Measurements from ENCODE around the gene RLN2.

Gene RLN2

DNA sequence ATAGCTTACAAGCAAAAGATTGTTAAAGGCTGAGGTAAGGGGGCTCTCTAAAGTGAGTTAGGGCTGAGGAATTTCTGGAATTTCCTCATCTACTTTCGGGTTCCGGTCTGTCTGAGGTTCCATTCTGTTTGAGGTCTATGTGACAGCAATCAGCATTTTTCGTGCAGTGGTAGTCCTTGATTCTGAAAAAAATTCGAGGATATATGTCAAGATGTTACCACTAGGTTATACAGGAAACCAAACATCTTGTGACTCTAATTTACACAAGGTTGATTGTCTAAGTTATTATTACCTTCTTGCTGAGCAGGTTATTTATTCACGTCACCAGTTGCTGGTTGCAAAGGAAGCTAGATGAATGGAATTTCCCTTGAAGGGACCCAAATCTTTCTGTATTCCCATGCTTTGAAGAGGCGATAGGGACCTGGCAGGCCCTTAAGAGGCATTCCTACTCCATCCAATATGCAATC is 35.2 kb downstream of the RLN2 start:
- no peak for DNase-seq (ENCODE audit: low read depth)

DNA sequence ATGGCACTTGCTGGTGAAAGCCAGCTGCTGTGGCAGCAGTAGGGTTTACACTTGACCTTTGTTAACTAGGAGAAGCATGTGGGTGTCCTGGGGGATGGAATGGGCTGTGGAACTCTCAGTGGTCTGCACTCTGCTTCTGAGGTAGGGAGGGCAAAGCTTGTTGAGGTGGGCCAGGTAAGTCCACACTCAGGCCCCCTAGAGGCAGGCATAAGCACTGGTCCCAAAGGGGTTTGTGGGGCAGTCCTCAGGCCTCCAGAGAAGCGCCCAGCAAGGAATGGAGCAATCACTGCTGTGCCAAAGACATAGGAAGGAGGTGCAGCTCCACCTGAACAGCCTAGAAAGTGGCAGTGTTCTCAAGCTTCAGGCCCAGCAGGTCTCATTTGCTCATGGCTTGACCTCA is 38.6 kb downstream of the RLN2 start:
- DNase-seq (ENCODE audit: low read depth): no peak

DNA sequence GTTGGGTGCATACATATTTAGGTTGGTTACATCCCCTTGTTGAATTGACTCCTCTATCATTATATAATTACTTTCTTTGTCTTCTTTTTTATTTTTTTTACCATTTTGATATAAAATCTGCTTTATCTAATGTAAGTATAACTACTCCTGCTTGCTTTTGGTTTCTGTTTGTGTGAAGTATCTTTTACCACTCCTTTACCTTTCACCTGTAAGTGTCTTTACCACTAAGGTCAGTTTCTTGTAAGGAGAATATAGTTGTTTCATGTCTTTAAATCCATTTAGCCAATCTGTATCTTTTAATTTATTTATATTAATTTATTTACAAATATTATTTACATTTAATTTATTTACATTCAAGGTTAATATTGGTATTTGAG is 40.3 kb downstream of the RLN2 start:
- DNase-seq (ENCODE audit: low read depth): no peak

DNA sequence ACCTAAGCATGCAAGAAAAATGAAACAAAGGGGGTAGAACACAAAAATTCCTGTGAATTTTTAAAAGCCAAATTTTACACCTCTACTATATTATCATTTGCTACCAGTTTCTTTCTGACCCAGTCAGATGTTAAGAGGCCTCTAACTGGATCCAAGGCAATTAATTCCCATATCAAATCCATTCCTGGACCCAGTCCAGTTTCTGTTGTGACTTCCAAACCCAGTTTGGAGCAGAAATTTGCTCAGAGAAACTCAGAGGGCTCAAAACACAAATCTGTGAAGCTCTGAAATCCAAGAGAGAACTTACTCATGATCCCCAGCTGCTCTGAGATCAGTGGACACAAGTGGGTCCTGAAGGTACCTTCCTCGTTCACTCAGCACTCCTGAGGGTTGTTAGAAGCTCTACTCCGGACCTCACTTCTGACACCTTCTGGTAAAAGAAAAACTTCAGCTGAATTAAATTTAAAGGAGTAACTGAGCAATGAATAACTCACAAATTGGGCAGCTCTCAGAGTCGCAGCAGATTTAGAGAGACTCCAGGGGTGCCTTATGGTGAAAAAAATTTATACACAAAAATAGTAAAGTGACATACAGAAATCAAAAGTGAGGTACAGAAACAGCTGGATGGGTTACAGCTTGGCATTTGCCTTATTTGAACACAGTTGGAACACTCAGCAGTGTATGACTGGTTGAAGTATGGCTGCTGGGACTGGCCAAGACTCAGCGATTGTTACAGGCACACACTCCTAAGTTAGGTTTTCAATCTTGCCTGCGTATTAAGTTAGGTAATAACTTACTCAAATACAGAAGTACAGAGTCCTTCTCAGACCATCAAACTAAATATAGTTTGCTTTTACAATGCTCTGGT is 40.9 kb downstream of the RLN2 start:
- peak; percentile 2 for DNase-seq (ENCODE audit: low read depth)

Measured in stromal cell of bone marrow (primary cell).